Activated CD4-positive, alpha-beta memory T cell treated with anti-CD3 and anti-CD28 coated beads for 36 hours (primary cell): ENCODE measurements around the gene NDUFB6. TPM values are rescaled to one million over a fixed set of nuclear protein-coding genes. Genes with fewer than 3 reads are reported as not detected.
"Not testable (repeated sequence)": the region's sequence is repeated elsewhere in the genome, so short reads cannot be mapped to it uniquely, and the experiment has no call there.

ENCODE experiments used
- CTCF ChIA-PET: fragments of 350-600 bp; sonication (Branson Sonifier 250); formaldehyde crosslinking; loops from one replicate; lab custom pipeline; 2021; ENCODE audit warnings: antibody characterized with exemption, inconsistent platforms; lab: Charles Lee
- POLR2A ChIA-PET: fragments of 350-600 bp; sonication (Branson Sonifier 250); formaldehyde crosslinking; loops from one replicate; lab custom pipeline; 2021; ENCODE audit warnings: antibody characterized with exemption; lab: Charles Lee
- DNase-seq: peaks from one replicate; pipeline ENCODE4 v3.0.0-alpha.2; 2020
- H3K27ac Mint-ChIP-seq: one replicate; pipeline ENCODE4 v1.8.0; 2021; ENCODE audit warnings: mixed read lengths
- H3K27me3 Mint-ChIP-seq: one replicate; pipeline ENCODE4 v1.8.0; 2021; ENCODE audit warnings: mixed read lengths
- H3K36me3 Mint-ChIP-seq: one replicate; pipeline ENCODE4 v1.8.0; 2021; ENCODE audit warnings: mixed read lengths
- H3K4me1 Mint-ChIP-seq: one replicate; pipeline ENCODE4 v1.8.0; 2021; ENCODE audit warnings: low read depth, mixed read lengths
- H3K4me3 Mint-ChIP-seq: one replicate; pipeline ENCODE4 v1.8.0; 2021; ENCODE audit warnings: mild to moderate bottlenecking, mixed read lengths
- H3K9me3 Mint-ChIP-seq: one replicate; pipeline ENCODE4 v1.8.0; 2021; ENCODE audit warnings: mixed read lengths
- intact Hi-C: fragments of 100-400 bp; cut with micrococcal nuclease; formaldehyde crosslinking; loops from one replicate; pipeline ENCODE4 v1.15.1; 2023
- total RNA-seq, 2 experiments: library from RNA; stranded (reverse); gene quantifications; one replicate each; pipeline ENCODE4 v1.2.3, GENCODE V29; 2021

NDUFB6 gene
- total RNA-seq, 2 experiments from 2014 or later: 75.7 to 77.1 TPM

DNA sequence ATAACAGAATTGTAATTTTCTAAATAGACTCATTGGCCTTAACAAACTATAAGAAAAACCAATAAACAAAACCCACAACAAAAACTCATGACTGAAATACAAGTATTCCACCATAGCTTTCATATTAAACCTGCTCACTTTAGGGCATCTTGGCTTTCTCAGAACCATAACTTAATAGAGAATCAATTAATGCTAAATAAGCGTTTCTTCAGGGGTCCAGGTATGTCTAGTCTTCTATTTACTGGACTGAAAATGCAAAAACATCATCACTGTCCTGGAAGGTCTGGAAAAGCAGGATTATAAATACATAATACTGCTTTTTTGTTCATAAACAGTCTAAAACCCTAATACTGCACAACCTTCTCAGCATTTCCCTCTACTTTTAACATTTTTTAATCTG lies 27.1 kb downstream of the NDUFB6 start:
- H3K27ac Mint-ChIP-seq: no peak overlapping the region
- H3K36me3 Mint-ChIP-seq: peaks cover 44% of the 10 kb centered on the region
- H3K4me3 Mint-ChIP-seq: no peak overlapping the region
- intact Hi-C loops: no loop called here
- ChIA-PET CTCF (interaction anchor here (0.8 to 1.6 kb wide), 5 partner anchors 9 to 167 kb away, joined by 3 to 6 read pairs (median 3); partner anchors contain the start of gene RIGI), POLR2A (no interaction called here)
- no peaks in the 10 kb centered on the region for H3K9me3 Mint-ChIP-seq
- DNase-seq: no peak
- H3K4me1 Mint-ChIP-seq: peaks cover 30% of the 10 kb centered on the region
- H3K27me3 Mint-ChIP-seq: no peaks in the 10 kb centered on the region

DNA sequence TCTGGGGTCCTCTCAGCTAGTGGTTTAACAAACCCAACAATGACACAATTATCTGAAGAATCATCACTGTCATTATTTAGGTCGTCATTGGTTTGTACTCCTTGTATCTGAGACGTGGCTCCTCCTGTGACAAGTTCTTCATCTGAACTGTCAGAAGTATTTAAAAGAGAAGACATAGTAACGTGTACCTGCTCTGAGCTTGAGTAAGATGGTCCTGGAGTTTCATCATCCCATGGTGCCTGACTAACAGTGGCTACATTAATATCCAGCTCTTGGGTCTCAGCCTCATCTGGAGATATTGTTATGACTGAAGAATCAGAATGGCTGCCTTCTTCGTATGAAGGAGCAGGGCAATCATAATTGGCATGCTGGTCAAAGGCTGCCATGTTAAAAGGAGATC lies 29.9 kb downstream of the NDUFB6 start:
- Mint-ChIP-seq H3K4me3 (no peak overlapping the region), H3K4me1 (peaks cover 11% of the 10 kb centered on the region), H3K36me3 (peaks cover 29% of the 10 kb centered on the region), H3K27me3 (no peaks in the 10 kb centered on the region), H3K27ac (no peak overlapping the region), H3K9me3 (no peaks in the 10 kb centered on the region)
- intact Hi-C loops: no loop called here
- no peak for DNase-seq
- POLR2A ChIA-PET: no interaction called here
- CTCF ChIA-PET: interaction anchor here (0.5 to 1.0 kb wide), 2 partner anchors 142 to 164 kb away, joined by 4 to 7 read pairs; no protein-coding TSS in a partner anchor

DNA sequence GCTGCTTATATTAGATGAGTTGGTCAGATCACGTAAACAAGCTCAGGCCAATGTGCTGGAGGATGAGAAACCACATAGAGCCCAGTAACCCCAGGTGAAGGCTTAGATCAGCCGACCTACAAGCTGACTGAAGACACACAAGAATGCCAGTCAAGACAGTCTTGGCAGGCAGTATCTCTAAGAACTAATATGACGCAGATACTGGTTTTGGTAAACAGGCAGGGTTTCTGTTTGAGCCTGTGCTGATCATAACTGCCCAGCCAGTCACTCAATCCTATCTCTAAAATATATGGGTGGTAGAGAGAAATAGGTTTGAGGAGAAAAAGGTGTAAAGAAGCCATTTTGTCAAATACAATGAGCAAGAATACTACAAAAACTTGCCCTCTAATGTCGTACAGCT lies 39.1 kb downstream of the NDUFB6 start:
- no peaks in the 10 kb centered on the region for H3K27me3 Mint-ChIP-seq
- intact Hi-C loops: no loop called here
- H3K4me1 Mint-ChIP-seq: no peaks in the 10 kb centered on the region
- H3K36me3 Mint-ChIP-seq: peaks cover 3% of the 10 kb centered on the region
- H3K27ac Mint-ChIP-seq: no peak overlapping the region
- no peak for DNase-seq
- POLR2A ChIA-PET: no interaction called here
- H3K4me3 Mint-ChIP-seq: no peak overlapping the region
- no peaks in the 10 kb centered on the region for H3K9me3 Mint-ChIP-seq
- CTCF ChIA-PET: interaction anchor here (0.9 kb wide), 1 partner anchor 46 kb away, joined by 3 read pairs; no protein-coding TSS in a partner anchor

DNA sequence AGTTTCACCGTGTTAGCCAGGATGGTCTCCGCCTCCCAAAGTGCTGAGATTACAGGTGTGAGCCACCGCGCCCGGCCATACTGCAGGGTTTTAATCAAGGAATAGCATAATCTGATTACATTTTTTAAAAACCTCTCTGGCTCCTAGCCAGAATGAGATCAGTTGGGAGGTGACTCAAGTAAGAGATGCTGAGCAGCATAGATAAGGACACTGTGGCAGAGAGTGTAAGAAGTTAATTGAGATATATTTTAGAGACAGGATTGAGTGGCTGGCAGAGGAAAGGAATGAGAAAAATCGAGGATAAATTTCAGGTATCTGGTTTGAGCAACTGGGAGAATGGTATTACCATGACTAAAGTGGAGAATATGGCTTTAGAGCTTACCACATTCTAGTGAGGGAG lies 39.6 kb downstream of the NDUFB6 start:
- Mint-ChIP-seq H3K9me3 (no peaks in the 10 kb centered on the region), H3K36me3 (peaks cover 3% of the 10 kb centered on the region), H3K4me3 (no peak overlapping the region), H3K27me3 (no peaks in the 10 kb centered on the region), H3K4me1 (no peaks in the 10 kb centered on the region), H3K27ac (no peak overlapping the region)
- intact Hi-C loops: no loop called here
- ChIA-PET CTCF (no interaction called here), POLR2A (no interaction called here)
- no peak for DNase-seq

DNA sequence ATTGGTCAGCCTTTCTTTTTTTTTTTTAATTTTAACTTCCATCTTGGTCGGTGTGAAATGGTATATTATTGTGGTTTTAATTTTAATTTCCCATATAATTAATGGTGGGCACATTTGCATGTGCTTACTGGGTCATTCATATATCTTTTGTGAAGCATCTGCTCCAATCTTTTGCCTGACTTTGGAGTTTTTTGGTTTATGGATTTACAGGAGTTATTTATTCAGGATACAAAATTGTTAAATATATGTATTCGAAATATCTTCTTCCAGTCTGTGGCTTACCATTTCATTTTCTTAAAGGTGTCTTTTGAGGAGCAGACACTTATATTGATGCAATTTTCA lies 46.3 kb downstream of the NDUFB6 start:
- CTCF ChIA-PET: interaction anchor here (0.6 to 2.9 kb wide), 10 partner anchors 9 to 390 kb away, joined by 3 to 37 read pairs (median 4); partner anchors contain the start of gene NDUFB6
- H3K4me1 Mint-ChIP-seq: peaks cover 38% of the 10 kb centered on the region
- POLR2A ChIA-PET: interaction anchor here (1.8 to 2.1 kb wide), 2 partner anchors 25 to 46 kb away, joined by 6 to 31 read pairs; partner anchors contain the start of genes NDUFB6, SMIM27 and TOPORS
- H3K27ac Mint-ChIP-seq: peak overlapping the region; percentile 81
- peak overlapping the region; percentile 82 for H3K4me3 Mint-ChIP-seq
- H3K27me3 Mint-ChIP-seq: no peaks in the 10 kb centered on the region
- intact Hi-C loops: loop anchor here (1.0 kb wide), 4 partner anchors 25 to 147 kb away; partner anchors contain the start of gene ACO1
- H3K36me3 Mint-ChIP-seq: peaks cover 22% of the 10 kb centered on the region
- DNase-seq: no peak
- H3K9me3 Mint-ChIP-seq: peaks cover 12% of the 10 kb centered on the region

DNA sequence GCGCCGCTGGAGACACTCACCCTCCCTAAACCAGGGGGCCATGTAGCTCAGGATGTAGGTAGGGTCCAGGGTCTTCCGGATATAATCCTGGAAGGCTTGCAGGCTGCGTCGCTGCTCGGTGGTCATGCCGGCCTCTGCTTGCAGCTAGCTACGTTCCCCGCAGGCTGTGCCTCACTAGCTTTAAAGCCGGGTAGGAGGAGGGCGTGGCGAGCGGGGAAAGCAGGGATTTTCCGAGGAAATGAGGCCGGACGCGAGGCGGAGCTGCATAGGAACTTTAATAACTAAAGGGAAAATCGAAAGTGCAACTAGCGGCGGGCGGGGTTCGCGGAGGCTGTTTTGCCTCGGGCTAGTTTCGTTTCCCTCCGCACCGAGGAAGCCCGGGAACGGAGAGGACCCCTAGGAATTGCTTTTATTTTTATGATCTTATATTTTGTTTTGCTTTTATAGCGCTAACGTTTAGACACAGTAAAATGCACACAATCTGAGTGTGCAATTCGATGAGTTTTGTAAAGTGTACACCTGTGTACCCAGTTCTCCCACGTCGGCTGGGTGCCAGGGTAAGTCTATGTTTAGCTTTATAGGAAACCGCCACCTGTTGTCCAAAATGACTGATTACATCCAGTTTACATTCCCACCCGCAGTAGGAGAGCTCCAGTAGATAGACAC lies 46.8 kb downstream of the NDUFB6 start, which contains the start of gene RIGI:
RIGI (minus strand) TSS at position 156 of the 666 bp plus-strand sequence; CDS start at position 126, 30 bp downstream.
- peaks cover 12% of the 10 kb centered on the region for H3K9me3 Mint-ChIP-seq
- H3K4me1 Mint-ChIP-seq: peaks cover 41% of the 10 kb centered on the region
- H3K36me3 Mint-ChIP-seq: peaks cover 25% of the 10 kb centered on the region
- H3K27me3 Mint-ChIP-seq: no peaks in the 10 kb centered on the region
- peak; percentile 89 for DNase-seq
- peak within 1 kb of the TSS; percentile 81 for H3K27ac Mint-ChIP-seq
- ChIA-PET CTCF (interaction anchor here (0.6 to 2.9 kb wide), 12 partner anchors 9 to 147 kb away, joined by 3 to 37 read pairs (median 4); partner anchors contain the start of genes ACO1 and NDUFB6), POLR2A (interaction anchor here (0.6 to 2.1 kb wide), 3 partner anchors 25 to 147 kb away, joined by 3 to 31 read pairs (median 6); partner anchors contain the start of genes NDUFB6, SMIM27 and TOPORS)
- H3K4me3 Mint-ChIP-seq: peak within 1 kb of the TSS; percentile 82
- intact Hi-C loops: loop anchor here (1.0 kb wide), 4 partner anchors 25 to 147 kb away; partner anchors contain the start of gene ACO1

DNA sequence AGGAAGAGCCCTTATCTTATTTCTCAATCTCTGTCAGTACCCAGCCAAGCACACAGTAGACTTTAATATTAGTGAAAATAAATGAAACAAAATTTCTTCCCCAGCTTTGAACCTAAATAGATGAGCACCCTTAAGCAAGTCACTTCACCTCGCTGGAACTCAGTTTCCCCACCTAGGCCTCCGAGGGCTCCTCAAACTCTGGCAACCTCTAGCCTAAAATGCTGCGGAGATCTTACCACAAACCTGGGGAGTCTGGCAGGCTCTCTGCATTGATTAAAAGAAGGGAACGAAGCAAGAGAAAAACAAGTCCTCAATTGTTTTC lies 47.3 kb downstream of the NDUFB6 start:
- peaks cover 12% of the 10 kb centered on the region for H3K9me3 Mint-ChIP-seq
- peaks cover 41% of the 10 kb centered on the region for H3K4me1 Mint-ChIP-seq
- POLR2A ChIA-PET: interaction anchor here (0.6 to 2.1 kb wide), 3 partner anchors 26 to 146 kb away, joined by 3 to 31 read pairs (median 6); partner anchors contain the start of genes NDUFB6, SMIM27 and TOPORS
- H3K36me3 Mint-ChIP-seq: peaks cover 25% of the 10 kb centered on the region
- no peaks in the 10 kb centered on the region for H3K27me3 Mint-ChIP-seq
- intact Hi-C loops: loop anchor here (1.0 kb wide), 4 partner anchors 26 to 146 kb away; partner anchors contain the start of gene ACO1
- peak overlapping the region; percentile 82 for H3K4me3 Mint-ChIP-seq
- no peak for DNase-seq
- CTCF ChIA-PET: interaction anchor here (0.6 to 2.9 kb wide), 10 partner anchors 10 to 146 kb away, joined by 3 to 37 read pairs (median 4); partner anchors contain the start of genes ACO1 and NDUFB6
- peak overlapping the region; percentile 81 for H3K27ac Mint-ChIP-seq

DNA sequence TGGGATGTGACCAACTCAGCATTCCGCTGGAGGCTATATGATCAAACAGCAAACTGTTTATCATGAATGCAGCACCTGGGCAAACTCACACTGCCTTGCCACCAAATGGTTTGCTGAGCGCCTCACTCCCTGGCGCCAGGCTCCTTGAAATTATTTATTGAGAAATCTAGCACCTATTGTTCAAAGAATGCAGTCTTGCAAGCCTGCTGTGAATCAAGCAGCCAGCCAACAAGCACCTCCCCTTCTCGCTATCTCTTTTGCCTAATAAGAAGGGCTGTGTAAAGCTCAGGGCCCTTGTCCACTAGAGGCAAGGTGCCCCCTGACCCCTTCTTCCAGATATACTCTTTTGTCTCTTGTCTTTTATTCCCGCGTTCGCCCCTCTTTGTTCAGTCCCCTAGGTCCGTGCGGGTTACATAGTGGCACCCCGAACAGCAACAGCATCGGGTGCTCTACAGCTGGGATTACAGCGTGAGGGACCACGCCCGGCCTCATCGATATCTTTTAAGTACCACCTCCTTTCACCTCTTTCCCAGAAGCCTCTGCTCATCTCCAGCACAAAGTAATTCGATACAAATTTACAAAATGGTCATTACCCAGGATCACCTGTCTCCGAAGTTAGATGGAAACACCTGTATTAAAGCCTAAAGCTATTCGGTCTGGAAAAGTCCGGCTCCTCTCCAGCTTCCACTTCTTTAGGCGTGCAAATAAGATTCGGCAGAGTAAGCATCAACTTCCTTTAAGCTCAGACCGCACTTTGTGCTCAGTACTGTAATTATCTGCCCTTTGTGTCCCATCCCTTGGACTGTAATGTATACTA lies 47.9 kb downstream of the NDUFB6 start:
- H3K36me3 Mint-ChIP-seq: peaks cover 26% of the 10 kb centered on the region
- H3K9me3 Mint-ChIP-seq: peaks cover 12% of the 10 kb centered on the region
- H3K27me3 Mint-ChIP-seq: no peaks in the 10 kb centered on the region
- peak; percentile 28 for DNase-seq
- CTCF ChIA-PET: interaction anchor here (0.6 to 2.9 kb wide), 9 partner anchors 9 to 146 kb away, joined by 3 to 37 read pairs (median 5); partner anchors contain the start of genes ACO1 and NDUFB6
- POLR2A ChIA-PET: interaction anchor here (1.8 to 2.1 kb wide), 2 partner anchors 26 to 48 kb away, joined by 6 to 31 read pairs; partner anchors contain the start of genes NDUFB6, SMIM27 and TOPORS
- H3K4me3 Mint-ChIP-seq: peak overlapping the region; percentile 82
- intact Hi-C loops: no loop called here
- peak overlapping the region; percentile 81 for H3K27ac Mint-ChIP-seq
- peaks cover 45% of the 10 kb centered on the region for H3K4me1 Mint-ChIP-seq

DNA sequence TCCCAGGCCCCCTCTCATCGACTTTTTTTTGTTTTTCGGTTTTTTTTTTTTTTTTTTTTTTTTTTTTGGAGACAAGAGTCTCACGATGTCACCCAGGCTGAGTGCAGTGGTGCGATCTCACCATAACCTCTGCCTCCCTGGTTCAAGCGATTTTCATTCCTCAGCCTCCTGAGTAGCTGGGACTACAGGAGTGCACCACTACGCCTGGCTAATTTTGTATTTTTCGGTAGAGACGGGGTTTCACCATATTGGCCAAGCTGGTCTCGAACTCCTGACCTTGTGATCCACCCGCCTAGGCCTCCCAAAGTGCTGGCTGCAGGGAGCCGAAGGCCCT lies 48.4 kb downstream of the NDUFB6 start:
- intact Hi-C loops, H3K27ac Mint-ChIP-seq: not testable (repeated sequence)
- POLR2A ChIA-PET: interaction anchor here (2.1 kb wide), 1 partner anchor 27 kb away, joined by 31 read pairs; the partner anchor contains the start of genes SMIM27 and TOPORS

DNA sequence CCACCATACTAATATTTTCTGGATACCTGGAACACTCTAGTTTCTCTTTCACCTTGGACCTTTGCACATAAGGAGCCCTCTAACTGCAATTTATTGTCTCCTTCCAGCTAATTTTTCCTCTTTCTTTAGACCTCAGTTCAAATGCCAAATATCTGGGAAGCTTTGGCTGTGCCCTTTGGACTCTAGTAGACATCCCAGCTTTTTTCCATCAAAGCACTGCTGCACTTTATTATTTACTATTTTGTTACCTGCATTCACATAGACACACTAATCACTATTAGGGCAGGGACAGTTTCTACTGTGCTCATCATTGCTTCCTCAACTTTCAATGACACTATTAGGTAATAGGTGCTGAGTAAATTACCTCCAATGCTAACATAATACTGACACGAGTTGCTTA lies 49.0 kb downstream of the NDUFB6 start:
- CTCF ChIA-PET: no interaction called here
- peak overlapping the region; percentile 20 for H3K27ac Mint-ChIP-seq
- intact Hi-C loops: no loop called here

More for the DNA sequence above, 48.4 kb downstream of the NDUFB6 start:
- H3K4me1 Mint-ChIP-seq: peaks cover 45% of the 10 kb centered on the region
- peak overlapping the region; percentile 82 for H3K4me3 Mint-ChIP-seq
- H3K36me3 Mint-ChIP-seq: peaks cover 26% of the 10 kb centered on the region
- DNase-seq, H3K27me3 Mint-ChIP-seq: not testable (repeated sequence)
- CTCF ChIA-PET: interaction anchor here (1.2 to 2.9 kb wide), 6 partner anchors 8 to 145 kb away, joined by 3 to 37 read pairs (median 12); partner anchors contain the start of gene NDUFB6
- H3K9me3 Mint-ChIP-seq: peaks cover 12% of the 10 kb centered on the region

DNA sequence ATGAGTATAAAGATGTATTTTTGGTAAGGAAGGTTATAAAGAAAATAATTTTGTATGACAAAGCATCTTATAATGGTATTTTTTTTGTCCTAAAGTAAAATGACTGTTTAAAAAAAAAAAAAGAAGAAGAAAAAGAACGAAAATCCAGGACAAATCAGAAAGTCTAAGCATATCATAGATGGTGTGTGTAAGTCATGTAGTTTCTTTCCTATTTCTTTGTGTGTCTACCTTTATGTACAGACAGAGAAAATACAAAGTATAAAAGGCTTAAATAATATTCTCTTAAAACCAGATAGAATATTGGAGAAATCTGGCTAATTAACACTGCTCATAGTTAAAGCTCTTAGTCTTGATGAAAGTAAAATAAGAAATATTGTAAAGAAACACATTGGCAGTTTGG lies 54.7 kb downstream of the NDUFB6 start:
- ChIA-PET CTCF (interaction anchor here (1.9 kb wide), 1 partner anchor 54 kb away, joined by 5 read pairs; no protein-coding TSS in a partner anchor), POLR2A (no interaction called here)
- Mint-ChIP-seq H3K4me3 (no peak overlapping the region), H3K27me3 (no peaks in the 10 kb centered on the region), H3K9me3 (peaks cover 24% of the 10 kb centered on the region), H3K4me1 (peaks cover 35% of the 10 kb centered on the region), H3K36me3 (peaks cover 41% of the 10 kb centered on the region), H3K27ac (no peak overlapping the region)
- intact Hi-C loops: no loop called here
- no peak for DNase-seq

More for the DNA sequence above, 49.0 kb downstream of the NDUFB6 start:
- H3K4me1 Mint-ChIP-seq: peaks cover 45% of the 10 kb centered on the region
- POLR2A ChIA-PET: no interaction called here
- no peak overlapping the region for H3K4me3 Mint-ChIP-seq
- H3K27me3 Mint-ChIP-seq: no peaks in the 10 kb centered on the region
- DNase-seq: no peak
- H3K36me3 Mint-ChIP-seq: peaks cover 26% of the 10 kb centered on the region
- peaks cover 12% of the 10 kb centered on the region for H3K9me3 Mint-ChIP-seq
